ENCODE measurements around the gene SPOCK1.

SPOCK1 gene

DNA sequence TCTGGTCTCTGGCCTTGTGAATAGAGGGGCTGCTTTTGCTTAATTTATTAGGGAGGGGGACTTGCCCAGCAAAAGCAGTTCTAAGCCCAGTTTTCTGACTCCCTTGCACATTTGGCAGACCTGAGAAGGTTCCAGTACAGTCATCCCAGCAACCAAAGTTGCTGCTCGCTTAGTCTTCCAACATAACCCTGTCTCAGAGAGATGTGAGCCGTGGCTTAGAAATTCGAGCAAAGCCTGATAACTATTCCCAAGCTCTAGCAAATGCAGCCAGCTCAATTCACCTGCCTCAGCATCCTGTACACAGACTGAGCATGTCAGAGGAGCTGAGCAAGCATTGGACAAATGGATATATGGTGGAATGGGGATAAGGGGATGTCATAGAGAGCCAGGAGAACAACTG lies 401.9 kb downstream of the SPOCK1 start:
- H3K4me3 ChIP-seq (ENCODE audit: low read depth, low read length): no peak overlapping the region
- H3K36me3 ChIP-seq: no peaks in the 10 kb centered on the region
- TF ChIP-seq, protein P1, sequence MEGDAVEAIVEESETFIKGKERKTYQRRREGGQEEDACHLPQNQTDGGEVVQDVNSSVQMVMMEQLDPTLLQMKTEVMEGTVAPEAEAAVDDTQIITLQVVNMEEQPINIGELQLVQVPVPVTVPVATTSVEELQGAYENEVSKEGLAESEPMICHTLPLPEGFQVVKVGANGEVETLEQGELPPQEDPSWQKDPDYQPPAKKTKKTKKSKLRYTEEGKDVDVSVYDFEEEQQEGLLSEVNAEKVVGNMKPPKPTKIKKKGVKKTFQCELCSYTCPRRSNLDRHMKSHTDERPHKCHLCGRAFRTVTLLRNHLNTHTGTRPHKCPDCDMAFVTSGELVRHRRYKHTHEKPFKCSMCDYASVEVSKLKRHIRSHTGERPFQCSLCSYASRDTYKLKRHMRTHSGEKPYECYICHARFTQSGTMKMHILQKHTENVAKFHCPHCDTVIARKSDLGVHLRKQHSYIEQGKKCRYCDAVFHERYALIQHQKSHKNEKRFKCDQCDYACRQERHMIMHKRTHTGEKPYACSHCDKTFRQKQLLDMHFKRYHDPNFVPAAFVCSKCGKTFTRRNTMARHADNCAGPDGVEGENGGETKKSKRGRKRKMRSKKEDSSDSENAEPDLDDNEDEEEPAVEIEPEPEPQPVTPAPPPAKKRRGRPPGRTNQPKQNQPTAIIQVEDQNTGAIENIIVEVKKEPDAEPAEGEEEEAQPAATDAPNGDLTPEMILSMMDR (IDR thresholded peaks at IDR 0.05; ENCODE audit: low read depth, low read length): no peak
- DNase-seq: no peak
- H3K4me1 ChIP-seq: no peaks in the 10 kb centered on the region
- H3K27me3 ChIP-seq: 0 out of 2 replicates have a peak, but pooled peaks cover 3% of the 10 kb centered on the region
- H3K9me3 ChIP-seq: no peaks in the 10 kb centered on the region

DNA sequence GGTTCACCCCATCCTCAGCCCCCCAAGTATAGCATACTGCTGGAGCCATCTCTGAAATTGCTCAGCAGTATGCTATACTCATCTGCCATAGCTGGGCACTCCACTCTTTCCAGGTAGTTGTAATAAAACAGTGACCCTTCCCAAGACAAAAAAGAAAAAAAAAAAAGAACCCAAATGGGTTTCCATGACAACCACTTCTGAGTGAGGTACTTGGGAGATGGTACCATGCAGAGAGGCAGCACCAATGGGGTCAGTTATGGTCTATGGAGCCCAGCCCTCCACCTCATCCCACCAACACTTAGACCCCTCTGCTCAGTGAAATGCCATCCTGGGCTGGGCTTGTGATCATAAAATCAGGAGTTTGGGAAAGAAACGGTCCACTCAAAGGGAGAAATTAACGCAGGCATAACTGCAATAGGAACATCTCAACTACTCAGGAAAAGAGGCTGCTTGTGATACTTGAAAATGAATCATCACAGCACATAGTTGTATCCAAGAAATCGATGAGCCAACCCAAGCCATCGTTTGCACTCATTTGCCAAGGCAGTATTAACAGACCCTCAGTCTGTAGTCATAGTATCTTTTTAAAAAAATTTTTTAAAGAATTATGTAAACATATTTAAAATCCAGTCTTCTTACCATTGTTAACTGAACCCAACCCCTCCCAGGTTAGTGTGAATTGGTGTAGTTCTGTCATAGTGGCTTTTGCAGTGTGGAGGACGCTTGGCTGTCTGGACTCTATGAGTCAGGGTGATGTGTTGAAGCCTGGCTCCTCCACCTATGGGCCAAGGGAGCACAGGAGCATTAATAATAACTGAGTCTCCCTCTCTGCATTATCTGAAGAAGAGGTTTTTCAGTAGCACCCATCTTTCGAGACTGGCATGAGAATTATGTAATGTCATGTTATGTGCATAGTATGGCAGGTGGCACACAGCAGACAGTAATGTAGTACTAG lies 402.7 kb downstream of the SPOCK1 start:
- 0 out of 2 replicates have a peak, but pooled peaks cover 3% of the 10 kb centered on the region for H3K27me3 ChIP-seq
- no peaks in the 10 kb centered on the region for H3K4me1 ChIP-seq
- no peak overlapping the region for H3K4me3 ChIP-seq (ENCODE audit: low read depth, low read length)
- no peaks in the 10 kb centered on the region for H3K36me3 ChIP-seq
- DNase-seq: no peak
- H3K9me3 ChIP-seq: no peaks in the 10 kb centered on the region
- TF ChIP-seq, protein P1 (IDR thresholded peaks at IDR 0.05; ENCODE audit: low read depth, low read length): no peak

DNA sequence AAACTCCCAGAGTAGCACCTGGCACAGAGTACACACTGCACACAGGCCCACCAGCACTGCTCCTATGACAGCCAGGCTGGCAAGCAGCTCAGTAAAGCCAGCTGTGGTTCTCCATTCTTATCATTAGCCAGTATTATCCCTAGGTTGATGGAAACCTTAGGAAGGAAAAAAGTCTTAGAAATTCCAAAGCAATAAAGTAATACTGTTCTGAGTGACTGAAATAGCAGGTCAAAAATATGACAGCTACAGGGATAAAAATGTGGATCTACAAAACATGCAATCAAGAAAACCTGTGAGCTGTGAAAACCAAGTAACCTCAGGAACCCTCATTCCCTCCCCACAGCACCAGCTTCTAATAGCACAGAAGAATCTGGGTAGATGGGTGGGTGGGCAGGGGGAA lies 403.5 kb downstream of the SPOCK1 start:
- TF ChIP-seq, protein P1 (IDR thresholded peaks at IDR 0.05; ENCODE audit: low read depth, low read length): no peak
- Histone ChIP-seq H3K4me1 (no peaks in the 10 kb centered on the region), H3K4me3 (ENCODE audit: low read depth, low read length) (no peak overlapping the region), H3K9me3 (no peaks in the 10 kb centered on the region), H3K36me3 (no peaks in the 10 kb centered on the region), H3K27me3 (0 out of 2 replicates have a peak, but pooled peaks cover 3% of the 10 kb centered on the region)
- no peak for DNase-seq

DNA sequence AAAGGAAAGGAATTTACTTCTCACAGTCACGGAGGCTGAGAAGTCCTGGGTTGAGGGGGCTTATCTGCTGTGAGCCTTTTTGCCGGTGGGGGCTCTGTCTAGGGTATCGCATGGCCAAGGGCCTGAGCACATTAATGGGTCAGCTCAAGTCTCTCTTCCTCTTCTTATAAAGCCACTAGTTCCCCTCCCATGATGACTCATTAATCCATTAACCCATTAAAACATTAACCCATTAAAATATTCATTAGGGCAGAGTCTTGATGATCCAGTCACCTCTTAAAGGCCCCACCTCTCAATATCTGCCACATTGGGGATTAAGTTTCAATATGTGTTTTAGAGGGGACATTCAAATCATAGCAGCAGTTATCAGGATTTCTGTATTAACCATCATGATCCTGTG lies 406.3 kb downstream of the SPOCK1 start:
- no peaks in the 10 kb centered on the region for H3K9me3 ChIP-seq
- TF ChIP-seq, protein P1 (IDR thresholded peaks at IDR 0.05; ENCODE audit: low read depth, low read length): no peak
- H3K36me3 ChIP-seq: no peaks in the 10 kb centered on the region
- no peak overlapping the region for H3K4me3 ChIP-seq (ENCODE audit: low read depth, low read length)
- DNase-seq: no peak
- no peaks in the 10 kb centered on the region for H3K4me1 ChIP-seq
- H3K27me3 ChIP-seq: no peaks in the 10 kb centered on the region

DNA sequence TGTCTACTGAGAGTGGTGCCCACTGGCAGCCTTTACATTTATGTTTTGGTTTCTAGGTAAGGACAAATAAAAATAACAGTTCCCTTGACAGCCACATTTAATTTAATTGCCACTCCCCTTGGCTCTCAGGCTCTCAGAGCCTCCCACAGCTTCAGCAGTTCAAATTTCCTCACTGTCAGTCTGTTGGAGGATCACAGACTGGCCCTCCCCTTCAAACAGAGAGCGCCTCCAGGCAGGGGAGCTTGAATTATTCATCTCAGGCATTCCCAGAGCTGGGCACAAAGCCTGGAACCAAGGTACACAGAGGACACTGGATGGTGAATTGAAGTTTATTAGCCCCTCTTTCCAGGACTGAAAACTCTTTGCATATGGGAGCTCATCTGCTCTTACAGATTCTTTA lies 407.7 kb downstream of the SPOCK1 start:
- Histone ChIP-seq H3K9me3 (no peaks in the 10 kb centered on the region), H3K4me3 (ENCODE audit: low read depth, low read length) (no peak overlapping the region), H3K27me3 (no peaks in the 10 kb centered on the region), H3K4me1 (no peaks in the 10 kb centered on the region), H3K36me3 (no peaks in the 10 kb centered on the region)
- DNase-seq: no peak
- TF ChIP-seq, protein P1 (IDR thresholded peaks at IDR 0.05; ENCODE audit: low read depth, low read length): no peak

DNA sequence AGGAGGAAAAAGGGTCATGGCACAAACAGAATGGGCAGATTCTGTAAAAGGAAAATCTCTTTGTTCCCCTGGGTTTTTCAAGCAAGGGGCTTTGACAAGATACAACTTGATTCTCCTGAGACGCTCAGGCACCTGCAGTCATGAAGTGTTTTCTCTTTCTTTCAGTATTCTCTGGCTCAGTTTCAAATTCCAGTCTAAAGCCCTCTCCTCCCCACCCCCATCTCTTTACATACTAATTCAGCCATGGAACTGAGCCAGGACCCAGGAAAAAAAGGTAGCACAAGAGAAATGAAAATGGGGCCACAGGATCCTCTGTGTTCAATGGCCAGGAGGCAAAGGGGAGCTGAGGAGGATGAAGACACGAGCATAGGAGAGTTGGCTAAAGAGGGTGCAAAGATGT lies 408.4 kb downstream of the SPOCK1 start:
- Histone ChIP-seq H3K4me1 (no peaks in the 10 kb centered on the region), H3K9me3 (no peaks in the 10 kb centered on the region), H3K36me3 (no peaks in the 10 kb centered on the region), H3K4me3 (ENCODE audit: low read depth, low read length) (no peak overlapping the region), H3K27me3 (no peaks in the 10 kb centered on the region)
- no peak for DNase-seq
- TF ChIP-seq, protein P1 (IDR thresholded peaks at IDR 0.05; ENCODE audit: low read depth, low read length): no peak

Measured in BE2C (cell line).